ENCODE measurements around the gene ICAM1.

- no peak for TF ChIP-seq POLR2A (IDR thresholded peaks at IDR 0.05)
- TF ChIP-seq, protein P1, sequence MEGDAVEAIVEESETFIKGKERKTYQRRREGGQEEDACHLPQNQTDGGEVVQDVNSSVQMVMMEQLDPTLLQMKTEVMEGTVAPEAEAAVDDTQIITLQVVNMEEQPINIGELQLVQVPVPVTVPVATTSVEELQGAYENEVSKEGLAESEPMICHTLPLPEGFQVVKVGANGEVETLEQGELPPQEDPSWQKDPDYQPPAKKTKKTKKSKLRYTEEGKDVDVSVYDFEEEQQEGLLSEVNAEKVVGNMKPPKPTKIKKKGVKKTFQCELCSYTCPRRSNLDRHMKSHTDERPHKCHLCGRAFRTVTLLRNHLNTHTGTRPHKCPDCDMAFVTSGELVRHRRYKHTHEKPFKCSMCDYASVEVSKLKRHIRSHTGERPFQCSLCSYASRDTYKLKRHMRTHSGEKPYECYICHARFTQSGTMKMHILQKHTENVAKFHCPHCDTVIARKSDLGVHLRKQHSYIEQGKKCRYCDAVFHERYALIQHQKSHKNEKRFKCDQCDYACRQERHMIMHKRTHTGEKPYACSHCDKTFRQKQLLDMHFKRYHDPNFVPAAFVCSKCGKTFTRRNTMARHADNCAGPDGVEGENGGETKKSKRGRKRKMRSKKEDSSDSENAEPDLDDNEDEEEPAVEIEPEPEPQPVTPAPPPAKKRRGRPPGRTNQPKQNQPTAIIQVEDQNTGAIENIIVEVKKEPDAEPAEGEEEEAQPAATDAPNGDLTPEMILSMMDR (IDR thresholded peaks at IDR 0.05) = no peak
These were observed 21.4 kb downstream of the ICAM1 start for GRCh38 chr19:10292206-10292788.

Measured in uterus (tissue), 2 donors.